Measurements from ENCODE around the gene TRIP10. TPM values are rescaled to one million over a fixed set of nuclear protein-coding genes. Genes with fewer than 3 reads are reported as not detected.

The TRIP10 gene
- total and polyA plus RNA-seq, 2 of the 13 experiments (the other 11 are each of a cell fraction or from before 2014, with no cell fraction given) = 32.5 to 33.2 TPM

DNA sequence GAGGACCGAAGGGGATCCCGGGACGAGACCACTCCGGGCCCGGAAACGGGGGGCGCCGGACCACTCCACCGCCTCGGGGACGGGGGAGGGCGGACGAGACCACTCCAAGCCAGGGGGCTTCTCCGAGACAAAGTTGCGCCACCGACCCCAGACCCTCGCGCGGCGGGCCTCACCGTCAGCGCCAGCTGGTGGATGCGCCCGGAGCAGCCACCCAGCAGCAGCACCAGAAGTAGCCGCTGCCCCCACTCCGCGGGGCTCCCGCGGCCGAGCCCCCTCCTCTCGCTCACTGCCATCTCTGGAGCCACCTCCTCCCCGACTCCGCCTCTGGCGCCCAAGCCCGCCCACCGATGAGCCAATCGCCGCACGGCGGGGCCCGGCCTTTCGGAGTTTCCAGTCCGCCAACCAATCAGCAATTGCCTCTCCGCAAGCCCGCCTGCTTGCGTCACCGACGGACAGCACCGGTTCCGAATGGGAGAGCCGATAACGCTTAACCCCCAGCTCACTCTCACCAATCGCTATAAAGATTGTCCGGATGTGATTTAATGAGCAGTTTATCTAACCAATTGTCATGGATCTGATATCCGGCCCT is 2.1 kb upstream of the TRIP10 start, which contains the start of gene GPR108 (continued):
- peak; percentile 79; the same call in 1 of the 2 replicates for TF ChIP-seq HMGXB3 (CRISPR knock-in tag; IDR thresholded peaks at IDR 0.05; ENCODE audit: borderline replicate concordance)
- TF ChIP-seq TOE1 (CRISPR knock-in tag; IDR thresholded peaks at IDR 0.05) = no peak
- TF ChIP-seq MAF1 (CRISPR knock-in tag; IDR thresholded peaks at IDR 0.05; ENCODE audit: borderline replicate concordance) = no peak
- peak; percentile 92 for TF ChIP-seq SP4 (CRISPR knock-in tag; IDR thresholded peaks at IDR 0.05)
- TF ChIP-seq, protein P1, sequence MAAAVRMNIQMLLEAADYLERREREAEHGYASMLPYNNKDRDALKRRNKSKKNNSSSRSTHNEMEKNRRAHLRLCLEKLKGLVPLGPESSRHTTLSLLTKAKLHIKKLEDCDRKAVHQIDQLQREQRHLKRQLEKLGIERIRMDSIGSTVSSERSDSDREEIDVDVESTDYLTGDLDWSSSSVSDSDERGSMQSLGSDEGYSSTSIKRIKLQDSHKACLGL (CRISPR knock-in tag; IDR thresholded peaks at IDR 0.05) = peak; percentile 67; the same call in 1 of the 2 replicates
- TF ChIP-seq POGK (CRISPR knock-in tag; conservative IDR thresholded peaks at IDR 0.05) = 0 out of 2 replicates have a peak, but pooled peaks have one; percentile 47
- no peak for TF ChIP-seq ZFP36L1 (CRISPR knock-in tag; IDR thresholded peaks at IDR 0.05)
- peak; percentile 66 for TF ChIP-seq GABPA (IDR thresholded peaks at IDR 0.05; ENCODE audit: low read depth, low read length)
- TF ChIP-seq GABPA (CRISPR knock-in tag; IDR thresholded peaks at IDR 0.05; ENCODE audit: low read depth) = no peak; the same call in 1 of the 2 replicates
- TF ChIP-seq ZFP36 (IDR thresholded peaks at IDR 0.05; ENCODE audit: borderline replicate concordance, low read depth, low read length, partially characterized antibody) = no peak
- no peak for TF ChIP-seq NR2F6 (IDR thresholded peaks at IDR 0.05)
- TF ChIP-seq NR2F6 (CRISPR knock-in tag; IDR thresholded peaks at IDR 0.05) = no peak
- TF ChIP-seq ZNF614 (CRISPR knock-in tag; IDR thresholded peaks at IDR 0.05; ENCODE audit: borderline replicate concordance) = no peak
- TF ChIP-seq KLF11 (CRISPR knock-in tag; IDR thresholded peaks at IDR 0.05) = no peak
- TF ChIP-seq ZBTB7A (CRISPR knock-in tag; IDR thresholded peaks at IDR 0.05) = peak; percentile 72; the same call in 1 of the 2 replicates
- TF ChIP-seq NR2C2 (CRISPR knock-in tag; IDR thresholded peaks at IDR 0.05; ENCODE audit: borderline replicate concordance) = no peak
- no peak for TF ChIP-seq ZNF230 (CRISPR knock-in tag; IDR thresholded peaks at IDR 0.05)
- TF ChIP-seq MAFK (conservative IDR thresholded peaks at IDR 0.05 in 1 of 2, IDR thresholded peaks at IDR 0.05 in 1 of 2; ENCODE audit: low read length in 2 of 2) = no peak
- no peak for TF ChIP-seq ZNF879 (CRISPR knock-in tag; IDR thresholded peaks at IDR 0.05)
- TF ChIP-seq MTA3 (CRISPR knock-in tag; IDR thresholded peaks at IDR 0.05) = no peak
- TF ChIP-seq ZNF280D (CRISPR knock-in tag; IDR thresholded peaks at IDR 0.05) = no peak
- TF ChIP-seq KDM5B (CRISPR knock-in tag; IDR thresholded peaks at IDR 0.05; ENCODE audit: borderline replicate concordance) = peak; percentile 90; the same call in 1 of the 2 replicates

All from HepG2 (cell line).